HG03457 (cell line): ENCODE measurements around the gene FAM180B.
A peak's percentile ranks its signal among the peaks of the same experiment; 100 is the strongest.
"Not testable (repeated sequence)": the region's sequence is repeated elsewhere in the genome, so short reads cannot be mapped to it uniquely, and the experiment has no call there.

Experiments
- ATAC-seq: cut with Tn5 transposase; IDR thresholded peaks from one replicate; pipeline ENCODE4 v1.9.1; 2021; ENCODE audit warnings: moderate number of reproducible peaks; ENCODE audit not compliant: unreplicated experiment

Gene FAM180B

GRCh38 chr11:47593934-47594855 is 7.7 kb downstream of the FAM180B start, which contains the start of gene C1QTNF4:
Gene C1QTNF4 (minus strand): TSS chr11:47594411. CDS start chr11:47590810, 3,601 bp downstream.
- no peak for ATAC-seq

- ATAC-seq, result no peak
These were observed 8.6 kb downstream of the FAM180B start for GRCh38 chr11:47595029-47595428.

GRCh38 chr11:47595967-47596366 is 9.5 kb downstream of the FAM180B start:
- ATAC-seq, result no peak

GRCh38 chr11:47599902-47600301 is 13.4 kb downstream of the FAM180B start:
- no peak for ATAC-seq

- ATAC-seq, result no peak
These were observed 16.8 kb downstream of the FAM180B start for GRCh38 chr11:47603295-47603694.

- ATAC-seq, result no peak
These were observed 19.4 kb downstream of the FAM180B start for GRCh38 chr11:47605921-47606320.

GRCh38 chr11:47606731-47607130 is 20.3 kb downstream of the FAM180B start:
- no peak for ATAC-seq

- no peak for ATAC-seq
These were observed 20.9 kb downstream of the FAM180B start for GRCh38 chr11:47607380-47607779.

GRCh38 chr11:47609675-47610074 is 23.2 kb downstream of the FAM180B start:
- ATAC-seq, result no peak

GRCh38 chr11:47611348-47611794 is 24.9 kb downstream of the FAM180B start:
- ATAC-seq, result peak; percentile 90

- no peak for ATAC-seq
These were observed 28.8 kb downstream of the FAM180B start for GRCh38 chr11:47615249-47615648.

- ATAC-seq, result no peak
These were observed 30.4 kb downstream of the FAM180B start for GRCh38 chr11:47616726-47617416.

- no peak for ATAC-seq
These were observed 30.9 kb downstream of the FAM180B start for GRCh38 chr11:47617417-47617809.

- no peak for ATAC-seq
These were observed 34.4 kb downstream of the FAM180B start for GRCh38 chr11:47620836-47621378.

- ATAC-seq, result no peak
These were observed 39.8 kb downstream of the FAM180B start for GRCh38 chr11:47626234-47626633.

- ATAC-seq, result no peak
These were observed 41.5 kb downstream of the FAM180B start for GRCh38 chr11:47628026-47628425.

GRCh38 chr11:47631473-47631872 is 45.0 kb downstream of the FAM180B start:
- ATAC-seq, result no peak

- not testable (repeated sequence) for ATAC-seq
These were observed 49.9 kb downstream of the FAM180B start for GRCh38 chr11:47636331-47636730.
